NCI-H774 (cell line): ENCODE measurements around the gene TPSG1.
"Not testable (repeated sequence)": the region's sequence is repeated elsewhere in the genome, so short reads cannot be mapped to it uniquely, and the experiment has no call there.

Experiments
- DNase-seq: peaks from one replicate; lab custom pipeline; 2025; lab: John Stamatoyannopoulos, UW

Gene TPSG1

DNA sequence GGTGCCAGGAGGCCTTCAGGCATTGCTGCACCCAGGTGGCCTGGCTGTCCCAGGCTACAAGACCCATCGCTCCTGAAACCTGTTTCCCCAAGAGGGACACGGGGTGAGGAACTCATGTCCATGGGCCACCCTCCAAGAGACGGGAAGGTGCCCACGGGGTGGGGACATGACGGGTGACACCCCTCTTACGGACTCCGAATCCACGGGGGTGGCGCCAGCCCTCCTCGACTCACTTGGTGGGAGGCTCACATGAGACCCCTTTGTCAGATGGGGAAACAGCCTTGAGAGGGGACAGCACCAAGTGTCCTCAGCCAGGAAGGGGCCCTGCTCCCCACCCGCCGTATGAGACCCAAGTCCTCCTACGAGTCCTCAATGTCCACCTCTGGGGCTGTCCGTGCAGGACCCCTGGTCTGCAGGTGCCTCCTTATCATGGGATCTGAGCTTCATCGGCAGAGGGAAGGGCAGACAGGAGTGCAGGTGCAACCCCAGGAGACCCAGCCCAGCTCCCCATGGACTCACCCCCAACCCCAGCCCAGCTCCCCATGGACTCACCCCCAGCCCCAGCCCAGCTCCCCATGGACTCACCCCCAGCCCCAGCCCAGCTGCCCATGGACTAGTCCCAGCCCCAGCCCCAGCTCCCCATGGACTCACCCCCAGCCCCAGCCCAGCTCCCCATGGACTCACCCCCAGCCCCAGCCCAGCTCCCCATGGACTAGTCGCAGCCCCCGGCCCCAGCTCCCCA is 5.6 kb upstream of the TPSG1 start:
- not testable (repeated sequence) for DNase-seq

DNA sequence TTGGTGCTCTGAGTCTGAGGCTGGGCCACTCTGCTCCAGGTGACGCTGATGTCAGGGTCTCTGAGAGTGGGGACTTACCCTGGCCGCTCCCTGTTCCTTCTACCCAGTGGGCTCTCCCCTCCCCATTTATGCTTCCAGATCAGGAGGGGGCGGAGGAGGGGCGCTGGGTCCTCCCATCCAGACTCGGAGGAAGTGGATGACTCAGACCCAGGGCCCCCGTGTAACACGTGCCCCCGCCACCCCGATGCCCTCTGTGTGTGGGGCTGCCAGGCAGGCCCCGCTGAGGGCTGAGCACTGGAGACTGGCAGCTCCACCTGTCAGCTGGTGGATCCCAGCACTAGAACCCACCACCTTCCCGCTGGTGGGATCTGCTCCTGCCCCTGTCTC is 5.0 kb upstream of the TPSG1 start, which contains the start of gene TPSB2:
Gene TPSB2, minus strand, starts transcription at position 101 of the 387 bp plus-strand sequence. CDS start 233 bp downstream, outside the sequence.
- DNase-seq = not testable (repeated sequence)

DNA sequence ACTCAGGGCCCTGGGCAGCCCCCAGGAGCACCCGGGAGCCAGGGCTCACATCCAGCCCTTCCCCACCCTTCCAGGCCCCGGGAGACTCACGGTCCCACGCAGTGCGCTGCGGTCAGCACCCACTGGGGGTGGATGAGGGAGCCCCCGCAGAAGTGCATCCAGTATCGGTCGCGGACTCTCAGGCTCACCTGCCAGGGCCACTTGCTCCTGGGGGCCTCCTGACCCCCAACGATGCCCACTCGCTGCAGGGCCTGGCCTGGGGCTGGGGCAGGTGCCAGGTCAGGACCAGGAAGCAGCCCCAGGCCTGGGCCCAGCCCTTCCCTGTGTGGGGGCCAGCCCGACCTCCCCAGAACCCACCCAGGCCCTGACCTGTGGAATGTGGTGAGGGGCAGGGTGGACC is 4.4 kb upstream of the TPSG1 start:
- not testable (repeated sequence) for DNase-seq

DNA sequence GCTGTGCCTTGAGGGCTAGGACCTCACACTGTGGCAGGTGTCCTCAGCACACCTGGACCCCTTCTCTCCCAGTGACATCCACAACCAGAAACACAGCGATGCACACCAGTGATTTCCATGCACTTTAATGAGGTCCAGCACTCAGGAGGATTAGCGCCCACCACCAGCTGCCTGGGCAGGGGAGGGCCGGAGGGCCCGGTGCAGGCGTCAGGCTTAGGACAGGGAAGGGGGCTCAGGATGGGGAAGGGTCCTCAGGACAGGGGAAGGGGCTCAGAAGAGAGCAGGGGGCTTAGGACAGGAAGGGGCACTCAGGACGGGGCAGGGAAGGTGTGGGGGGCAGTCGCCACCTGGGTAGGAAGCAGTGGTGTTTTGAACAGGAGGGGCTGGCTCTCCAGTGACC is 3.2 kb upstream of the TPSG1 start:
- not testable (repeated sequence) for DNase-seq

DNA sequence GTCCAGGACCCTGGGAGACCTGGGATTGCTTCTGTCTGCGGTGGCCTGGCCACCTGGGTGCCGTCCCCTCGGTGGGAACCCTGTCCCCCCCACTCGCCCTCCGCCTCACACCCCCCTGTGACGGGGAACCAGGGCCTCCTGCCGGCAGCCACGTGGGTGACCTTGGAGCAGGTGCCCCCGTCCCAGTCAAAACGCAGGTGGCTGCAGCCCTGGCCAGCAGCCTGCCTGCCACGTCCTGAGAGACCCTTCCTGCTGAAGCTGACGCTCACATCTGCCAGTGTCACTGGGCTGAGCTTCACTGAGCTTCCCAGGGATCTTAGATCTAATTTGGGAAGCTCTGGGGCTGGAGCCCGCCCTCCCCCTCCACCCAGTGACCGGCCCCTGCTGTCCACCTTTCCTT is 1.6 kb upstream of the TPSG1 start:
- DNase-seq = not testable (repeated sequence)

DNA sequence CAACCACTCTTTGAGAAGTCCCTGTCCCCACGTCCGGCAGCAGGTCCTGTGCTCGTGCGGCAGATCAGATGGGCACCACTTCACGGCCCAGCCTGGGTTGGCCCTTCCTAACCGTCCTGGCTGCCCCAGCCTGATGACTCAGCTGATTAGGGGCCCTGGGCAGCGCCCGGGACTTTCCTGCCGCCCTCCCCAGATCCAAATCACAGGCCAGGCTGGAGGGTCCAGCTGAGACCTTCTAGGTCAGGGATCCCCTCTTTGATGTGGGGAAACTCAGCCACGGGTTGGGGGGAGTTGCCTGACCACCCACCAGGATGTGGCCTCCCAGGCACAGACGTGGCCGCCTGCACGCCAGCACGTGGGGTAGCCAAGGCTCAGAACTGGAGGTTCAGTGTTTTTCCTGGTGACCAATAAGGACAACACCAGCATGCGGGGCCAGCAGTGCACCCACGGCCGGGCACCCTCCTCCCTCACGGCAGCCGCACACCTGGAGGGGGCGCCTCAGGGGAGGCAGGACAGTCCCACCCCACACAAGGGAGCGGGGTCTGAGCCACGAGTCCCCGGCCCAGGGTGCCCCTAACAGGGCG is 752 bp upstream of the TPSG1 start:
- DNase-seq = not testable (repeated sequence)

DNA sequence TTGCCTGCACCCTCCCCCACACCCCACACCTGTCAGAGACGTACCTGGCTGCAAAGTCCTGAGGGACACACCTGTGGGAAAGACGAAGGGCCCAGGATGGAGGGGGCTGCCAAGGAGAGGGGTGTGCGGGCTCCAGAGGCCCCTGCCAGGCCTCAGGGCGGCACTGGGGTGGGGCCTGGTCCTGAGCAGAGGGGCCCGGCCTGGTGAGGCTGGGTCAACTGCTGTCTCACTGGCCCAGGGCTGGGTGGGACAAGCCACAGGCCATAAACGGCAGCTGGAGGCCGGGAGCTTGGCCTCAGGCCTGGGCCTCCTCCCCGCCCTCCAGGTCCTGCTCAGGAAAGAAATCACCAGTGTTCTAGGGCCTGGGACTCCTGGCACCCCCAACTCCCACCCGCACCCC is 510 bp downstream of the TPSG1 start:
- DNase-seq = no peak

DNA sequence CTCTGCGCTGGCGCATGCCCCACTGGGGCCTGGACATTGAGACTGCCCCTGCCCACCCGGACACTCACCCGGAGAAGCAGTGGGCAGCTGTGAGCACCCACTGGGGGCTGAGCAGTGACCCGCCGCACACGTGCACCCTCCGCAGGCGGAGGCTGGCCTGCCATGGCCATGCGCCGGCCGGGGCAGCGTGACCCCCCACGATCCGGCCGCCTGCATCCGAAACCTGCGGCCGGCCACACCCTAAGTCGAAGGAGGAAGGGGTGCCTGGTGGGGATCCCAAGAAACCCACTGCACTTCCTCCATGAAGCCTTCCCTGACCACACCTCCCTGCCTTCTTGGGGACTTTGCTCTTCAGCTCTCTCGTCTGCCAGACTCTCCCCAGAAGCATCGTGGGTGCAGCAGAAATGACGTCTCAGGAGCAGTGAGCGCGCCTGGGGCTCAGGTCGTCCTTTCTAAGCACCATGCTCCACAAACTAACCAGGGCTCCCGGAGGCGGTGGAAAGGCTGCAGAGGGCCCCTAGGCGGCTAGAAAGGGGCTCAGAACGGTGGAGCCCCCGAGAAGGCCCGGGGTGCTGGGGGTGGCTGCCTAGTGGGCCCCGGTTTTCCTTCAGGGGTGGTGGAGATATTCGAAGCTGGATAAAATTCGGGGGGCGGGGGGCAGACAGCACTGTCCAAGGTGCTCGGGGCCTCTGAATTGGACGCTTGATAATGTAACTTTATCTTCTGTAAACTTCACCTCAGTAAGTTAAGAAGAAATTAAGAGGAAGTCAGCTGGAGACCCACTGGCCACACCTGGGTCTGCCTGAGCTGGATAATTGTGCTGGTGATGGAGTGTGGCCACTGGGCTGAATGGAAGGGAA is 1.5 kb downstream of the TPSG1 start:
- no peak for DNase-seq

DNA sequence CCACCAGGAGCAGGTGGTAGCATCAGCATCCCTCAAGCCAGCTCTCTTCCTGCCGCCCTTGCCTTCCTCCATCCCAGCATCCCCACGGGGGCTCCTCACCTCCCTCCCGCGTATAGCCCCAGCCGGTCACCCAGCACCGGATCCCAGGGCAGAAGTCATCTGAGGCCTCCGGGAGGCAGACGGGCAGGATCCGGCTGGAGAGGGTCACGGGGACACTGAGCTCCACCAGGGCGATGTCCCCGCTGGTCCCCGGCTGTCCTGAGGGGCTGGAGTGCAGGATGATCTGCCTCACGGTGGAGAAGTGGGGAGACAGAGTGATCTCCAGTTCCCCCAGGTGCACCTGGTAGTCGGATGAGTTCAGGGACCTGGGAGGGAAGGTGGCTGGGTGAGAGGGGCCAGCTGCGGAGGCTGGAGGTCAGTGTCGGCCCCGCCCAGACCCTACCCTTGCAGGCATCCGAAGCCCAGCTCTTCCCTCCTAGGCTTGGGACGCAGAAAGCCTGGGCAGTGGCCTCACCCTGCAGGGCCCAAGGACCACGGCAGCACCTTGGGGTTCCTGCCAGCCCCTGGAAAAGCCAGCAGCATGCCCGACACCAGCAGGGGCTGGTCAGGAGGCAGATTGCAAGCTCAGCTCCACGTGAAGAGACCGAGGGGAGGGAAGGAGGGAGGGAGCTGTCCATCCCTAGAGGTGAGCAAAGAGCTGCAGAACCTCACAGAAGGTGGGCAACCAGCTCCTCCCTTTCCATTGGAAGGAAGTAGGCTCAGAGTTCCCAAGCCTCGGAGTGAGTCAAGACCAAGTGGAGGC is 2.3 kb downstream of the TPSG1 start:
- DNase-seq = no peak

DNA sequence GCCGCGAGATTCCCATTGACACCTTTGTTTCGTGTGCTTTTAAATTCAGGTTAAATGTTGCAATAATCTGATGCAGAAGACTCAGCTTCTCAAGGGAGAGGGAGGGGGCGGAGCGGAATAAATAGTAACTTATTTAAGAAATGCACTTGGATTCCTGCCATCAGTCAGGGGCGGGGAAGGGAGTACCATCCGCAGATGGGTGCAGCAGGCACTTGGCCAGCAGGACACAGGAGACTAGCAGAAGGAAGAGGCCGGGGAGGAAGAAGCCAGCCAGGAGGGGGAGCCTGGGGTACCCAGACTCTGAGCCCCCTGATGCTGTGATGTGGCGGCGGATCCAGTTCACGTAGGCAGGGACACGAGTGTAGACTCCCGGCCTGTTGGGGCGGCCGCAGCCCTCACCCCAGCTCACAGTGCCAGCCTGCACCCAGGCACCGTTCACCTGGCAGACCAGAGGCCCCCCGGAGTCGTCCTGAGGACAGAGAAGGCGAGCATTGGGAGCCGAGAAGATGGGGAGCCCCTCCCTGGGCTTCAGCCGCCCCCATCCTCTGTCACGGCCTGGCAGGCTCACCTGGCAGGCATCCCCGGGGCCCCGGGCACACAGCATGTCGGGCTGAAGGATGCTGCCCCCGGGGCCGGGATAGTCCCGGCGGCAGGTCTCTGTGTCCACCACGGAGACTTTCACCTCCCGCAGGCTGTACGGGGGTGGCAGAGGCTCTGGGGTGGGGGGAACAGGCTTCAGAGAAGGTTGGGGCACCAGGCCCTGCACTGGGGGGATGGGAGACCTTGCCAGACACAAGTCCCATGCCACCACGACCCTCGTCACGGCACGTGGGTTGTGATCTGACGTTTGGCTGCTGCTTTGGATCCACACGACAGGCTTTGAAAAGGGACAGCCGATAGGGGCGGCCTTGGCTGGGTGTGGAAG is 3.2 kb downstream of the TPSG1 start:
- DNase-seq = no peak

DNA sequence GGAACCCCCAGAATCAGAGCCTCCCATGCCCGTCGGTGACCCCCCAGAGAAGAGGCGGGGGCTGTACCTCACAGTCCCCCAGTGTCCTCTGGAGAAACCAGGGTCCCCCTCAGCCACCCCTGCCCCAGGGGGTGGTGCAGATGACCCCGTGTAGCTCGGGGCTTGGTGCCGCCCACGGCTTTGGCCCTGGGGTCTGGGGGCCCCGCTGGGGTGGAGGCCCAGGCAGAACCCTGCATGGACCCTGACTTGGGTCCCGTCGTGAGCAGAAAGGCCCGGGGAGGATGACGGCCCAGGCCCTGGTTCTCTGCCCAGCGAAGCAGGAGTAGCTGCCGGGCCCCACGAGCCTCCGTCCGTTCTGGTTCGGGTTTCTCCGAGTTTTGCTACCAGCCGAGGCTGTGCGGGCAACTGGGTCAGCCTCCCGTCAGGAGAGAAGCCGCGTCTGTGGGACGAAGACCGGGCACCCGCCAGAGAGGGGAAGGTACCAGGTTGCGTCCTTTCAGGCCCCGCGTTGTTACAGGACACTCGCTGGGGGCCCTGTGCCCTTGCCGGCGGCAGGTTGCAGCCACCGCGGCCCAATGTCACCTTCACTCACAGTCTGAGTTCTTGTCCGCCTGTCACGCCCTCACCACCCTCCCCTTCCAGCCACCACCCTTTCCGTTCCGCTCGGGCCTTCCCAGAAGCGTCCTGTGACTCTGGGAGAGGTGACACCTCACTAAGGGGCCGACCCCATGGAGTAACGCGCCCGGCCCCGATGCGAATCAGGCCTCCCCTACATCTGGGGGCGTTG is 4.0 kb downstream of the TPSG1 start:
- DNase-seq = no peak

DNA sequence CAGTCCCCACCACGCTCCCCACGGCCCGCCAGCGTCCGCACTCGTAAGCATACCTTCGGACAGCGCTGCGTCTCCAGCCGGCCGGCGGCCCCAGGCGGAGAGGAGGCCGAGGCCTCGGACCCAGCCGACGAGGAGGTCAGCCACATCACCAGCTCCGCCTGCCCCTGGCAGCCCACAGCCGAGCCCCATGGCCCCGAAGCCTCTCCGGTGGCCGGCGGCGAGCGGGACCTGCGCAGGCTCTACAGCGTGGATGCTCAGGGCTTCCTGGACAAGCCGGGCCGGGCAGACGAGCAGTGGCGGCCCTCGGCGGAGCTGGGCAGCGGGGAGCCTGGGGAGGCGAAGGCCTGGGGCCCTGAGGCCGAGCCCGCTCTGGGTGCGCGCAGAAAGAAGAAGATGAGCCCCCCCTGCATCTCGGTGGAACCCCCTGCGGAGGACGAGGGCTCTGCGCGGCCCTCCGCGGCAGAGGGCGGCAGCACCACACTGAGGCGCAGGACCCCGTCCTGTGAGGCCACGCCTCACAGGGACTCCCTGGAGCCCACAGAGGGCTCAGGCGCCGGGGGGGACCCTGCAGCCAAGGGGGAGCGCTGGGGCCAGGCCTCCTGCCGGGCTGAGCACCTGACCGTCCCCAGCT is 4.9 kb downstream of the TPSG1 start:
- no peak for DNase-seq

DNA sequence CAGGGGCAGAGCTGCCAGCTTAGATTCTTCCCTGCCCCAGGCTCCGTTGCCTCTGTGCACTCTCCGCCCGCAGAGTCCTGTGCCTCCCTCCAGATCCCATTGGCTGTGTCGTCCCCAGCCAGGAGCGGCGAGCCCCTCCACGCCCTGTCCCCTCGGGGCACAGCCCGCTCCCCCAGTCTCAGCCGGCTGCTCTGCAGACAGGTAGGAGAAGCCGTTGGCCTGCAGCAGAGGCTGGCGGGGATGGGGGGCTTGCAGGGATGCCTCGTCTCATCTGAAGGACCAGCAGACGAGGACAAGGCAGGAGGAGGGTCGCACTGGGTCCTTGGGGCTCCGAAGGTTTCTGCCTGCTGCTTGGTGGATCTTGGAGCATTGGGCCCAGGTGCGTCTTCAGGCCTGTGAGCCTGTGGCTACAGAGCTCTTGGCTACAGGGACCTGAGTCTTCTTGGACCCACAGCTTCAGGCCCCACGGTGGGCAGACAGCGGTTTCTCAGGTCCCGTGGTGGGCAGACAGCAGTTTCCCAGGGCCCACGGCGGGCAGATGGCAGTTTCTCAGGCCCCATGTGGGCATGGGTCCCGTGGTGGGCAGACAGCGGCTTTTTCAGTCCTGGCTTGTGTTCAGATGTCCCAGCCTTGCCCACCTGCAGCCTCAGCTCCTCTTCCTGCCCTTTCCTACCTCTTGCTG is 6.0 kb downstream of the TPSG1 start:
- no peak for DNase-seq

DNA sequence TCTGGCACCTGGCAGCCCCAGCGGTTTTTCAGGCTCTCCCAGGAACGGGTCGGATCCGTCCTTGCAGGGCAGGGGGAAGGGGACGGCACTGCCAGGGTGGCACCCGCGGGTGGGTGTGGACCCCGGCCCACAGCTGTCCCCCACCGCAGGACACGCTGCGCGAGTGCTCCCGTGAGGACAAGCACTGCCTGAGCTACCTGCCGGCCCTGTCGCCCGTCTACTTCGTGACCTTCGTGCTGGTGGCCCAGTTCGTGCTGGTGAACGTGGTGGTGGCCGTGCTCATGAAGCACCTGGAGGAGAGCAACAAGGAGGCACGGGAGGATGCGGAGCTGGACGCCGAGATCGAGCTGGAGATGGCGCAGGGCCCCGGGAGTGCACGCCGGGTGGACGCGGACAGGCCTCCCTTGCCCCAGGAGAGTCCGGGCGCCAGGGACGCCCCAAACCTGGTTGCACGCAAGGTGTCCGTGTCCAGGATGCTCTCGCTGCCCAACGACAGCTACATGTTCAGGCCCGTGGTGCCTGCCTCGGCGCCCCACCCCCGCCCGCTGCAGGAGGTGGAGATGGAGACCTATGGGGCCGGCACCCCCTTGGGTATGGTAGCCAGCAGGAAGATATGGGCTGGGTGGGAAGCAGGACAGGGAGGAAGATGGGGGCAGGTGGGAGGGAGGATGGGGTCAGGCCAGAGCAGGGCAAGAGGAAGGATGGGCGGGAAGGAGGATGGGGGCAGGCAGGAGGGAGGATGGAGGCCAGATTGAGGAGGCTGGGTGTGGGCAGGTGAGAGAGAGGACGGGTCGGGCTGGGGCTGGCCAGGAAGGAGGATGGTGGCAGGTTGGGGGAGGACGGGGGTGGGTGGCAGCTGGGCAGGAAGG is 6.8 kb downstream of the TPSG1 start:
- no peak for DNase-seq

DNA sequence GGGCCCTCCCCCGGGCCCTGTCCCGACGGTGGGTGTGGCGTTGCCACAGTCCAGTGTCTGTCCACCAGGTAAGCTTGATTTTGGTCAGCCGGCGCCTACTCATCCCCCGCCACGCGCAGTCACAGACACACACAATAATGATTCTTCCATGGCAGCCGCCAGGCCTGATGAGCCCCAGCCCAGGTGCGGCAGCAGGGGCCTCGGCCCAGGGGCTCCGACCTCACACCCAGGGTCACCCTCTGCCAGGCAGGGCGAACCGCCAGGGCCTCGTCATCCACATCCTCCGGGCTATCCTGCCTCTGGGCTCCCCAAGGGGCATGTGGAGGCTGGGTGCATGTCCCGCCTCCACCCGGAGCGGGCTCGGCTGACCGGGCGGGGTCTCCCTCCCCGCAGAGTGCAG is 7.5 kb downstream of the TPSG1 start:
- no peak for DNase-seq

DNA sequence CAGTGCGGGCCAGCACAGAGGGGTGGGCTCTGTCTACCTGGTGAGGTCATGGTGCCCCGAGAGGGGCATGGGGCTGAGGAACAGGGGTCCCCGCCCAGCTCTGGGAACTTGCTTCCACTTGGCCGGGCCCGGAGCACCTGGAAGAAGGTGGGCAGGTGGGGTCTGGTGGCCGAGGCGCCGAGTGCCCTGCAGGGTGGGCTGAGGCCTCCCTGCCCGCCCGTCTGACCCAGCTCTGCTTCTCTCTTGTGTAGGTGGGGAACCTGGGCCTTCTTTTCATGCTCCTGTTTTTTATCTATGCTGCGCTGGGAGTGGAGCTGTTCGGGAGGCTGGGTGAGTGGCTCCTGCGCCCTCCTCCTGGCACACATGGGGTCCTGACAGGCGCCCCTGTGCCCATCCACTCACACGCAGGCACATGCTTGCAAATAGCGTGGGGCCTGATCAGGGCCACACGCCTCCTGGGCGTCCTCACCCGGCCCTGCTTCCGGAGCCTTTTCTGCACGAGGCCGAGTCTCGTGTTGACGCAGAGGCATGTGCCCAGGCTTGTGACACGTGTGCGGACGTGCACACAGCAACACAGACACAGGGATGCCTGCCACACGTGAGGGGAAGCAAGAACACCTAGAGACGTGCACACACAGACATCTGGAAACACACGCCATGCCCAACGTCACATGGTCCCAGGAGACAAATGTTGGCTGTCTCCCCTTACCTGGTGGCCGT is 8.2 kb downstream of the TPSG1 start:
- DNase-seq = no peak

DNA sequence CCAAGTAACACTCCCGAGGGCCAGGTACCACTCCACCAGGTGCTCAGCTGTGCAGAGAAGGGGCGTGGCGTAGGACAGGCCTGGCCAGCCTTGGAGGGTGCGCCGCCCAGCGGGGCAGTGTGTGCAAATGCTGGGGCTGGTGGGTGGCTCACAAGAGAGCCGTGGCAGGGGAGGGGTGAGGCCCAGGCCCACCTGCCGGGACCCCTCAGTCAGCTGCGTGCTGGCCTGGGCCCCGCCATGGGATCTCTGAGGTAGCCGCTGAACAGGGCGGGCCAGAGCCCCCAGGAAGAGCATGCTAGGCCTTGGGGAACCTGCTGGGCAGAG is 8.8 kb downstream of the TPSG1 start:
- peak; percentile 3 for DNase-seq
